Measurements from ENCODE around the gene ERP44.
"Not testable (repeated sequence)": the region's sequence is repeated elsewhere in the genome, so short reads cannot be mapped to it uniquely, and the experiment has no call there.

Gene ERP44

GRCh38 chr9:100098887-100099721 lies at the start of gene ERP44, which contains the start of gene INVS:
Gene ERP44, minus strand, starts transcription at chr9:100099000. Its CDS starts 160 bp downstream, at chr9:100098840.
Gene INVS, plus strand, starts transcription at chr9:100099243. Its CDS starts 5,279 bp downstream, at chr9:100104522.
- TF ChIP-seq CTCF (IDR thresholded peaks at IDR 0.05; ENCODE audit: extremely low read depth, missing control alignments): no peak

GRCh38 chr9:100145976-100146375 lies 47.2 kb upstream of the ERP44 start:
- not testable (repeated sequence) for DNase-seq (ENCODE audit: low spot score)

More at GRCh38 chr9:100098887-100099721, at the start of gene ERP44, which contains the start of gene INVS:
- DNase-seq (ENCODE audit: low spot score): peak; percentile 93

- not testable (repeated sequence) for DNase-seq (ENCODE audit: low spot score)
These were observed 46.6 kb upstream of the ERP44 start for GRCh38 chr9:100145167-100145934.

GRCh38 chr9:100141862-100142261 lies 43.1 kb upstream of the ERP44 start:
- not testable (repeated sequence) for DNase-seq (ENCODE audit: low spot score)

GRCh38 chr9:100140303-100140702 lies 41.5 kb upstream of the ERP44 start:
- not testable (repeated sequence) for DNase-seq (ENCODE audit: low spot score)

GRCh38 chr9:100136799-100137198 lies 38.0 kb upstream of the ERP44 start:
- not testable (repeated sequence) for DNase-seq (ENCODE audit: low spot score)

- no peak for DNase-seq (ENCODE audit: low spot score)
- no peak for TF ChIP-seq CTCF (IDR thresholded peaks at IDR 0.05; ENCODE audit: extremely low read depth, missing control alignments)
These were observed 35.9 kb upstream of the ERP44 start for GRCh38 chr9:100134731-100135130.

- DNase-seq (ENCODE audit: low spot score): no peak
- no peak for TF ChIP-seq CTCF (IDR thresholded peaks at IDR 0.05; ENCODE audit: extremely low read depth, missing control alignments)
These were observed 33.2 kb upstream of the ERP44 start for GRCh38 chr9:100131875-100132430.

GRCh38 chr9:100131216-100131615 lies 32.4 kb upstream of the ERP44 start:
- TF ChIP-seq CTCF (IDR thresholded peaks at IDR 0.05; ENCODE audit: extremely low read depth, missing control alignments): no peak
- no peak for DNase-seq (ENCODE audit: low spot score)

GRCh38 chr9:100129772-100130171 lies 31.0 kb upstream of the ERP44 start:
- no peak for TF ChIP-seq CTCF (IDR thresholded peaks at IDR 0.05; ENCODE audit: extremely low read depth, missing control alignments)
- DNase-seq (ENCODE audit: low spot score): no peak

Data from GM20000 (cell line).